Measurements from ENCODE around the gene OR2K2.

OR2K2 gene

DNA sequence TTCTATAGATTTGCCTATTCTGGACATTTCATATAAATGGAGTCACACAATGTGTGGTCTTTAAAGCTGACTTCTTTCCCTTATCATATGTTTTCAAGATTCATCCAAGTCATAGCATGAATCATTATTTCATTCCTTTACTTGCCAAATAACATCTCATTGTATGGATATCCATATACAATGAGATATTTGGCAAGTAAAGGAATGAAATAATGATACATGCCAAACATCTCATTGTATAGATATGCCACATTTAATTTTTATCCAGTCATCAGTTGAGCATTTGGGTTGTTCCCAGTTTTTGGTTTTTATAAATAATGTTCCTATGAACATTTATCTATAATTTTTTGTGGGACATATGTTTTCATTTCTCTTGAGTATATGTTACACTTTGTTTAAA lies 20.5 kb upstream of the OR2K2 start:
- TF ChIP-seq TEAD4 (IDR thresholded peaks at IDR 0.05) (no peak), NFIC (IDR thresholded peaks at IDR 0.05) (no peak), TCF12 (IDR thresholded peaks at IDR 0.05; ENCODE audit: low read depth) (no peak), FOXM1 (IDR thresholded peaks at IDR 0.05; ENCODE audit: borderline replicate concordance, low read depth) (no peak), TAF1 (IDR thresholded peaks at IDR 0.05; ENCODE audit: low read depth) (no peak), CEBPB (IDR thresholded peaks at IDR 0.05) (no peak), RAD21 (IDR thresholded peaks at IDR 0.05; ENCODE audit: low read depth) (no peak)
- TF ChIP-seq, protein P1, sequence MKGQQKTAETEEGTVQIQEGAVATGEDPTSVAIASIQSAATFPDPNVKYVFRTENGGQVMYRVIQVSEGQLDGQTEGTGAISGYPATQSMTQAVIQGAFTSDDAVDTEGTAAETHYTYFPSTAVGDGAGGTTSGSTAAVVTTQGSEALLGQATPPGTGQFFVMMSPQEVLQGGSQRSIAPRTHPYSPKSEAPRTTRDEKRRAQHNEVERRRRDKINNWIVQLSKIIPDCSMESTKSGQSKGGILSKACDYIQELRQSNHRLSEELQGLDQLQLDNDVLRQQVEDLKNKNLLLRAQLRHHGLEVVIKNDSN (IDR thresholded peaks at IDR 0.05): no peak
- TF ChIP-seq, protein P2, sequence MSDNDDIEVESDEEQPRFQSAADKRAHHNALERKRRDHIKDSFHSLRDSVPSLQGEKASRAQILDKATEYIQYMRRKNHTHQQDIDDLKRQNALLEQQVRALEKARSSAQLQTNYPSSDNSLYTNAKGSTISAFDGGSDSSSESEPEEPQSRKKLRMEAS (IDR thresholded peaks at IDR 0.05): no peak

DNA sequence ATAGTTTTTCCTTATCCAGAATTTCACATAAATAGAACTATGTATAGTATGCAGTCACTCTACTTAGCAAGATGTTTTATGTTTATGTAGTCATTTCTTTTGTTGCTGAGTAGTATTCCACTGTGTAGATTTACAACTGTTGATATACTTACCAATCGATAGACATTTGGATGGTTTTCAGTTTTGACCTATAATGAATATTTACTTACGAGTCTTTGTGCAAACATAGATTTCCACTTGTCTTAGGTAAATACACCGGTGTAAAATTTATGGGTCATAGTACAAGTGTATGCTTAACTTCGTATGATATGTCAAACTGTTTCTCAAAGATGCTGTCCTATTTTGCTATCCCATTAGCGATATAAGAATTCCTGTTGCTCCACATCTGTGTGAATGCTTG lies 19.7 kb upstream of the OR2K2 start:
- no peak for TF ChIP-seq TCF12 (IDR thresholded peaks at IDR 0.05; ENCODE audit: low read depth)
- TF ChIP-seq, protein P2 (IDR thresholded peaks at IDR 0.05): no peak
- TF ChIP-seq, protein P1 (IDR thresholded peaks at IDR 0.05): no peak
- TF ChIP-seq FOXM1 (IDR thresholded peaks at IDR 0.05; ENCODE audit: borderline replicate concordance, low read depth): no peak
- no peak for TF ChIP-seq EGR1 (IDR thresholded peaks at IDR 0.05)
- TF ChIP-seq EP300 (IDR thresholded peaks at IDR 0.05; ENCODE audit: borderline replicate concordance): no peak
- TF ChIP-seq REST (IDR thresholded peaks at IDR 0.05; ENCODE audit: low read depth): no peak
- TF ChIP-seq ZBTB7A (IDR thresholded peaks at IDR 0.05; ENCODE audit: low read depth): no peak
- no peak for TF ChIP-seq TEAD4 (IDR thresholded peaks at IDR 0.05)
- TF ChIP-seq NFIC (IDR thresholded peaks at IDR 0.05): no peak
- TF ChIP-seq CREB1 (IDR thresholded peaks at IDR 0.05; ENCODE audit: low read depth): no peak
- TF ChIP-seq YY1 (IDR thresholded peaks at IDR 0.05; ENCODE audit: low read depth): no peak

- no peak for TF ChIP-seq REST (IDR thresholded peaks at IDR 0.05; ENCODE audit: low read depth)
These were observed 18.8 kb upstream of the OR2K2 start for GRCh38 chr9:111348821-111349271.

DNA sequence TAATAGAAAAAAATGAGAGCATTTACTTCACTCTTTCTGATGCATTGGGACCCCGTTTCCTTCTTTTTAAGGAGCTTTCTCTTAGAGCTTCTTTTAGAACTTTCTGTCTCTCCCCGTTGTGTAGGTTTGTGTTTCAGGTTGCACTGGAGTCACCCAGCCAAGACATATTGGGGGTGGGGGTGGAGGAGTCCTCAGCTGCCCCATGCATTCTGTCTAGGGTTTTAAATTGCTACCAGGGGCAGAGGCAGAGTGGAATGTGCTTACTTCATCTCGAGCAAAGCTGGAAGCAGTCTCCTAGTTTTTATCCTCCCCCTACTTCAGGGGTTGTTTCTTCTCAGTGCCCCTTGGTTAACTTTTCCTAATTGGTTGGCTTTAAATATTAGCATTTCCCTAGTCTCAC lies 9.4 kb downstream of the OR2K2 start:
- no peak for TF ChIP-seq CEBPB (IDR thresholded peaks at IDR 0.05)
- TF ChIP-seq NFIC (IDR thresholded peaks at IDR 0.05): no peak
- no peak for TF ChIP-seq TAF1 (IDR thresholded peaks at IDR 0.05; ENCODE audit: low read depth)
- no peak for TF ChIP-seq YY1 (IDR thresholded peaks at IDR 0.05; ENCODE audit: low read depth)
- TF ChIP-seq FOXM1 (IDR thresholded peaks at IDR 0.05; ENCODE audit: borderline replicate concordance, low read depth): no peak
- no peak for TF ChIP-seq EP300 (IDR thresholded peaks at IDR 0.05; ENCODE audit: borderline replicate concordance)

- TF ChIP-seq EP300 (IDR thresholded peaks at IDR 0.05; ENCODE audit: borderline replicate concordance) (no peak), REST (IDR thresholded peaks at IDR 0.05; ENCODE audit: low read depth) (no peak), EGR1 (IDR thresholded peaks at IDR 0.05) (no peak), NFIC (IDR thresholded peaks at IDR 0.05) (no peak), TEAD4 (IDR thresholded peaks at IDR 0.05) (no peak), YY1 (IDR thresholded peaks at IDR 0.05; ENCODE audit: low read depth) (no peak), TCF12 (IDR thresholded peaks at IDR 0.05; ENCODE audit: low read depth) (no peak), CREB1 (IDR thresholded peaks at IDR 0.05; ENCODE audit: low read depth) (no peak), ZBTB7A (IDR thresholded peaks at IDR 0.05; ENCODE audit: low read depth) (no peak), CEBPB (IDR thresholded peaks at IDR 0.05) (no peak)
- TF ChIP-seq, protein P2 (IDR thresholded peaks at IDR 0.05): no peak
- TF ChIP-seq, protein P1 (IDR thresholded peaks at IDR 0.05): no peak
These were observed 13.2 kb downstream of the OR2K2 start for GRCh38 chr9:111316796-111317195.
